OCI-LY1 (cell line): Measurements from ENCODE around the gene PYGM.

Experiments used
- EZH2 ChIP-seq: fragments of 200-600 bp; sonication (generic), shearing (Covaris generic); IDR thresholded peaks from 2 replicates; pipeline ENCODE4 v1.8.0; 2017; ENCODE audit warnings: borderline replicate concordance, mixed run types, mild to moderate bottlenecking, antibody characterized with exemption, low read length, moderate library complexity, mixed read lengths
- TF ChIP-seq, protein P1 (sequence below): fragments of 200-600 bp; sonication (generic), shearing (Covaris generic); IDR thresholded peaks from 2 replicates; pipeline ENCODE4 v1.5.1; 2017; ENCODE audit warnings: mild to moderate bottlenecking, antibody characterized with exemption, low read length, moderate library complexity, mixed read lengths

DNA sequence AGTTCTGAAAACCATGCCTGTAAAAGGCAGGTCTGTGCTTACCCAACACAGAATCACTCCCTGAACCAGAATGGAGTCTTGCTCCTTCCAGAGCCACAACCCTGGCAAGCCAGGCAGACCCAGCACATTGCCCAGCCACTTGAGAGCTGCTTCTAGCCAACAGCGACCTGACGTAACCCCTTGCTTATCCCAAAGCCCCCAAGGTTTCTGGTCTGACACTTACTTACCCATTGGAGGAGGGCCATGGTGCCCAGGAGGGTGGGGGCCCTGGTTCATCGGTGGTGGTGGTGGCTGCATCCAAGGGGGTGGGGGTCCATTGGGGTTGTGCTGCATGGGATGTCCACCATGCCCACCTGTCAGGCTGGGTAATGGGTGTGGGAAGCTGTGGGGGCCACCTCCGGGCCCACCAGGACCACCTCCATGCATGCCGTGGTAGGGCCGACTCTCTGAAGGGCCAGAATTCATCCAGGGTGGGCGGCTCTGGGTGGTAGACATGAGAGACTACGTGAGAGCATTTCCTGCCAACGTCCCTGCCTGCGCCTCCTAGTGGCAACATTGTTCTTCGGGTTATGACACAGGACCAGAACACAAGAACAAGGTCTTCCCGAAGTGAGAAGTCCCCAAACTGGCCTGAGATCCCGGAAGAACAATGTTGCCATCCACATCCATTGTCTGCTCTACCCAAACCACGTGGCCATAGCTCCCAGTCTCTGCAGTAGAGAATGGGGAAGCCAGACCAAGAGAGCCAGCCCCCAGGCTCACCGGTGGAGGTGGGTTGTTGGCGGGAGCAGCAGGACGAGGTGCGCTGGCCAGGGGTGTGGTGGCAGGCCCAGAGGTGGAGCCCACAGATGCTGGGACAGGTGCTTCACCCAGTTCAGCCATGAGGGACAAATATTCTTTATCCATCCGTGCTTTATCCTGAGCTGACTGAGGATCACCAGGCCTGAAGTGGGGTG lies 7.8 kb upstream of the PYGM start:
- TF ChIP-seq EZH2, result no peak
- TF ChIP-seq, protein P1, sequence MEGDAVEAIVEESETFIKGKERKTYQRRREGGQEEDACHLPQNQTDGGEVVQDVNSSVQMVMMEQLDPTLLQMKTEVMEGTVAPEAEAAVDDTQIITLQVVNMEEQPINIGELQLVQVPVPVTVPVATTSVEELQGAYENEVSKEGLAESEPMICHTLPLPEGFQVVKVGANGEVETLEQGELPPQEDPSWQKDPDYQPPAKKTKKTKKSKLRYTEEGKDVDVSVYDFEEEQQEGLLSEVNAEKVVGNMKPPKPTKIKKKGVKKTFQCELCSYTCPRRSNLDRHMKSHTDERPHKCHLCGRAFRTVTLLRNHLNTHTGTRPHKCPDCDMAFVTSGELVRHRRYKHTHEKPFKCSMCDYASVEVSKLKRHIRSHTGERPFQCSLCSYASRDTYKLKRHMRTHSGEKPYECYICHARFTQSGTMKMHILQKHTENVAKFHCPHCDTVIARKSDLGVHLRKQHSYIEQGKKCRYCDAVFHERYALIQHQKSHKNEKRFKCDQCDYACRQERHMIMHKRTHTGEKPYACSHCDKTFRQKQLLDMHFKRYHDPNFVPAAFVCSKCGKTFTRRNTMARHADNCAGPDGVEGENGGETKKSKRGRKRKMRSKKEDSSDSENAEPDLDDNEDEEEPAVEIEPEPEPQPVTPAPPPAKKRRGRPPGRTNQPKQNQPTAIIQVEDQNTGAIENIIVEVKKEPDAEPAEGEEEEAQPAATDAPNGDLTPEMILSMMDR, result peak; percentile 77
